K562 (cell line): ENCODE measurements around the gene ATP6V1G2. TPM values are rescaled to one million over a fixed set of nuclear protein-coding genes. Genes with fewer than 3 reads are reported as not detected.

Source experiments
- ARID1B ChIP-seq: fragments of 450-650 bp; IDR thresholded peaks from 2 replicates; pipeline ENCODE4 v1.6.1; 2016; ENCODE audit warnings: antibody characterized with exemption, mild to moderate bottlenecking, inconsistent platforms
- ARID2 ChIP-seq: fragments of 450-650 bp; IDR thresholded peaks from 2 replicates; pipeline ENCODE4 v1.6.1; 2017; ENCODE audit warnings: antibody characterized with exemption, mild to moderate bottlenecking
- CHCHD3 ChIP-seq: fragments of 250-450 bp; sonication (Bioruptor Pico); IDR thresholded peaks from 2 replicates; pipeline ENCODE4 v2.1.2; 2022; ENCODE audit warnings: mild to moderate bottlenecking
- E2F3 ChIP-seq: fragments of 250-450 bp; sonication (Bioruptor Pico); IDR thresholded peaks from 2 replicates; pipeline ENCODE4 v1.4.0; 2020; ENCODE audit warnings: mild to moderate bottlenecking
- EP400 ChIP-seq: fragments of 450-650 bp; IDR thresholded peaks from 2 replicates; pipeline ENCODE4 v1.6.1; 2017; ENCODE audit warnings: antibody characterized with exemption, mild to moderate bottlenecking, moderate library complexity
- ETS2 ChIP-seq: IDR thresholded peaks from 2 replicates; pipeline ENCODE4 v1.6.1; 2016; ENCODE audit warnings: borderline replicate concordance, missing genetic modification characterization, mild to moderate bottlenecking, moderate library complexity, missing compliant biosample characterization; ENCODE audit not compliant: poor library complexity, severe bottlenecking
- FOXP4 ChIP-seq: sonication (generic); formaldehyde crosslinking; IDR thresholded peaks from 2 replicates; pipeline ENCODE4 v1.8.0; 2022; ENCODE audit warnings: mild to moderate bottlenecking, missing genetic modification reagents, borderline replicate concordance
- NCOA6 ChIP-seq: fragments of 450-650 bp; IDR thresholded peaks from 2 replicates; pipeline ENCODE4 v1.6.1; 2017; ENCODE audit warnings: mild to moderate bottlenecking
- PHF8 ChIP-seq: fragments of 200-600 bp; sonication (generic); IDR thresholded peaks from 2 replicates; pipeline ENCODE4 v1.6.1; 2012; ENCODE audit warnings: mixed run types, mild to moderate bottlenecking, inconsistent platforms, low read length, moderate library complexity, borderline replicate concordance
- SPI1 ChIP-seq: IDR thresholded peaks from 2 replicates; pipeline ENCODE4 v1.6.1; 2011; ENCODE audit warnings: low read depth, low read length, control low read depth, borderline replicate concordance
- TBL1XR1 ChIP-seq, 2 experiments: IDR thresholded peaks; 2 replicates each; pipeline ENCODE4 v1.6.1; 2012; ENCODE audit warnings: improper control_type of control experiment in 2 of 2, low read length in 2 of 2, mild to moderate bottlenecking in 1 of 2
- THRA ChIP-seq: fragments of 450-650 bp; IDR thresholded peaks from 2 replicates; pipeline ENCODE4 v1.6.1; 2017; ENCODE audit warnings: mild to moderate bottlenecking, moderate library complexity
- ZNF12 ChIP-seq: sonication (generic); formaldehyde crosslinking; IDR thresholded peaks from 2 replicates; pipeline ENCODE4 v1.4.0; 2020; ENCODE audit warnings: mild to moderate bottlenecking, missing genetic modification reagents
- ZNF175 ChIP-seq: fragments of 200-800 bp; sonication (Bioruptor generic); IDR thresholded peaks from 2 replicates; pipeline ENCODE4 v1.6.1; 2016; ENCODE audit warnings: low read depth, mild to moderate bottlenecking, missing genetic modification characterization, missing compliant biosample characterization
- ZNF586 ChIP-seq: fragments of 450-650 bp; formaldehyde crosslinking; conservative IDR thresholded peaks from 2 replicates; pipeline ENCODE4 v1.4.0; 2020; ENCODE audit warnings: mild to moderate bottlenecking, moderate library complexity
- ZNF696 ChIP-seq: fragments of 250-450 bp; sonication (Bioruptor Pico); conservative IDR thresholded peaks from 2 replicates; pipeline ENCODE4 v1.4.0; 2020; ENCODE audit warnings: mild to moderate bottlenecking, moderate library complexity
- polyA plus RNA-seq, 8 experiments: library from polyadenylated mRNA; depleted of rRNA in 4 of 8; stranded (reverse) in 5 of 8; unstranded in 3 of 8; fragments of >200 nt; fragmentation: Nextera tagmentation in 2 of 8; fragmentation: Illumina TruSeq in 1 of 8; extraction: Ambion mirVana in 2 of 8; extraction: Trizol in 1 of 8; gene quantifications; 2 replicates each; pipeline versions ENCODE4 v1.2.1 to v1.2.3, GENCODE V29; 2011 to 2014; ENCODE audit warnings: inconsistent platforms in 1 of 8, missing spikeins in 1 of 8
- total RNA-seq, 7 experiments: library from RNA; depleted of rRNA in 6 of 7; stranded (reverse); fragments of >200 nt in 6 of 7; fragmentation: Illumina TruSeq in 2 of 7; extraction: Trizol in 2 of 7; gene quantifications; 2 replicates each; pipeline versions ENCODE4 v1.2.1 to v1.2.3, GENCODE V29; 2011 to 2021; ENCODE audit warnings: low replicate concordance in 1 of 7
- TF ChIP-seq, protein P1 (sequence below): fragments of 200-400 bp; formaldehyde crosslinking; IDR thresholded peaks from 2 replicates; pipeline ENCODE4 v1.6.1; 2017; ENCODE audit warnings: mild to moderate bottlenecking, low read depth, low read length, moderate library complexity
- TF ChIP-seq, protein P2 (sequence below): fragments of 450-650 bp; IDR thresholded peaks from 2 replicates; pipeline ENCODE4 v1.6.1; 2018; ENCODE audit not compliant: partially characterized antibody

Gene ATP6V1G2
- total and polyA plus RNA-seq, 9 of the 15 experiments (the other 6 are each of a cell fraction or from before 2014, with no cell fraction given): 0.14 to 1.5 (median 0.33) TPM

GRCh38 chr6:31586599-31587281, 40.3 kb upstream of the ATP6V1G2 start (continued):
- TF ChIP-seq FOXP4 (CRISPR knock-in tag): no peak
- TF ChIP-seq ETS2 (tag): no peak
- TF ChIP-seq, protein P1, sequence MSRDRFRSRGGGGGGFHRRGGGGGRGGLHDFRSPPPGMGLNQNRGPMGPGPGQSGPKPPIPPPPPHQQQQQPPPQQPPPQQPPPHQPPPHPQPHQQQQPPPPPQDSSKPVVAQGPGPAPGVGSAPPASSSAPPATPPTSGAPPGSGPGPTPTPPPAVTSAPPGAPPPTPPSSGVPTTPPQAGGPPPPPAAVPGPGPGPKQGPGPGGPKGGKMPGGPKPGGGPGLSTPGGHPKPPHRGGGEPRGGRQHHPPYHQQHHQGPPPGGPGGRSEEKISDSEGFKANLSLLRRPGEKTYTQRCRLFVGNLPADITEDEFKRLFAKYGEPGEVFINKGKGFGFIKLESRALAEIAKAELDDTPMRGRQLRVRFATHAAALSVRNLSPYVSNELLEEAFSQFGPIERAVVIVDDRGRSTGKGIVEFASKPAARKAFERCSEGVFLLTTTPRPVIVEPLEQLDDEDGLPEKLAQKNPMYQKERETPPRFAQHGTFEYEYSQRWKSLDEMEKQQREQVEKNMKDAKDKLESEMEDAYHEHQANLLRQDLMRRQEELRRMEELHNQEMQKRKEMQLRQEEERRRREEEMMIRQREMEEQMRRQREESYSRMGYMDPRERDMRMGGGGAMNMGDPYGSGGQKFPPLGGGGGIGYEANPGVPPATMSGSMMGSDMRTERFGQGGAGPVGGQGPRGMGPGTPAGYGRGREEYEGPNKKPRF: no peak
- TF ChIP-seq PHF8: no peak
- no peak for TF ChIP-seq ZNF586 (CRISPR knock-in tag)
- TF ChIP-seq NCOA6: no peak
- TF ChIP-seq ARID1B: no peak
- no peak for TF ChIP-seq TBL1XR1 (IDR thresholded peaks at IDR 0.05; ENCODE audit: low read length in 2 of 2)
- no peak for TF ChIP-seq ZNF12 (CRISPR knock-in tag)
- no peak for TF ChIP-seq CHCHD3
- TF ChIP-seq THRA: no peak
- no peak for TF ChIP-seq ZNF175 (CRISPR knock-in tag)
- TF ChIP-seq, protein P2, sequence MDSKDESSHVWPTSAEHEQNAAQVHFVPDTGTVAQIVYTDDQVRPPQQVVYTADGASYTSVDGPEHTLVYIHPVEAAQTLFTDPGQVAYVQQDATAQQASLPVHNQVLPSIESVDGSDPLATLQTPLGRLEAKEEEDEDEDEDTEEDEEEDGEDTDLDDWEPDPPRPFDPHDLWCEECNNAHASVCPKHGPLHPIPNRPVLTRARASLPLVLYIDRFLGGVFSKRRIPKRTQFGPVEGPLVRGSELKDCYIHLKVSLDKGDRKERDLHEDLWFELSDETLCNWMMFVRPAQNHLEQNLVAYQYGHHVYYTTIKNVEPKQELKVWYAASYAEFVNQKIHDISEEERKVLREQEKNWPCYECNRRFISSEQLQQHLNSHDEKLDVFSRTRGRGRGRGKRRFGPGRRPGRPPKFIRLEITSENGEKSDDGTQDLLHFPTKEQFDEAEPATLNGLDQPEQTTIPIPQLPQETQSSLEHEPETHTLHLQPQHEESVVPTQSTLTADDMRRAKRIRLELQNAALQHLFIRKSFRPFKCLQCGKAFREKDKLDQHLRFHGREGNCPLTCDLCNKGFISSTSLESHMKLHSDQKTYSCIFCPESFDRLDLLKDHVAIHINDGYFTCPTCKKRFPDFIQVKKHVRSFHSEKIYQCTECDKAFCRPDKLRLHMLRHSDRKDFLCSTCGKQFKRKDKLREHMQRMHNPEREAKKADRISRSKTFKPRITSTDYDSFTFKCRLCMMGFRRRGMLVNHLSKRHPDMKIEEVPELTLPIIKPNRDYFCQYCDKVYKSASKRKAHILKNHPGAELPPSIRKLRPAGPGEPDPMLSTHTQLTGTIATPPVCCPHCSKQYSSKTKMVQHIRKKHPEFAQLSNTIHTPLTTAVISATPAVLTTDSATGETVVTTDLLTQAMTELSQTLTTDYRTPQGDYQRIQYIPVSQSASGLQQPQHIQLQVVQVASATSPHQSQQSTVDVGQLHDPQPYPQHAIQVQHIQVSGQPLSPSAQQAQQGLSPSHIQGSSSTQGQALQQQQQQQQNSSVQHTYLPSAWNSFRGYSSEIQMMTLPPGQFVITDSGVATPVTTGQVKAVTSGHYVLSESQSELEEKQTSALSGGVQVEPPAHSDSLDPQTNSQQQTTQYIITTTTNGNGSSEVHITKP: no peak
- TF ChIP-seq EP400: no peak
- no peak for TF ChIP-seq E2F3
- no peak for TF ChIP-seq ZNF696
- peak; percentile 83 for TF ChIP-seq SPI1
- TF ChIP-seq ARID2: no peak
